ENCODE results near the gene AGGF1. TPM values are rescaled to one million over a fixed set of nuclear protein-coding genes. Genes with fewer than 3 reads are reported as not detected.

The AGGF1 gene
- total and polyA plus RNA-seq, 7 donors = 8.4 to 21.8 (median 16.3) TPM

DNA sequence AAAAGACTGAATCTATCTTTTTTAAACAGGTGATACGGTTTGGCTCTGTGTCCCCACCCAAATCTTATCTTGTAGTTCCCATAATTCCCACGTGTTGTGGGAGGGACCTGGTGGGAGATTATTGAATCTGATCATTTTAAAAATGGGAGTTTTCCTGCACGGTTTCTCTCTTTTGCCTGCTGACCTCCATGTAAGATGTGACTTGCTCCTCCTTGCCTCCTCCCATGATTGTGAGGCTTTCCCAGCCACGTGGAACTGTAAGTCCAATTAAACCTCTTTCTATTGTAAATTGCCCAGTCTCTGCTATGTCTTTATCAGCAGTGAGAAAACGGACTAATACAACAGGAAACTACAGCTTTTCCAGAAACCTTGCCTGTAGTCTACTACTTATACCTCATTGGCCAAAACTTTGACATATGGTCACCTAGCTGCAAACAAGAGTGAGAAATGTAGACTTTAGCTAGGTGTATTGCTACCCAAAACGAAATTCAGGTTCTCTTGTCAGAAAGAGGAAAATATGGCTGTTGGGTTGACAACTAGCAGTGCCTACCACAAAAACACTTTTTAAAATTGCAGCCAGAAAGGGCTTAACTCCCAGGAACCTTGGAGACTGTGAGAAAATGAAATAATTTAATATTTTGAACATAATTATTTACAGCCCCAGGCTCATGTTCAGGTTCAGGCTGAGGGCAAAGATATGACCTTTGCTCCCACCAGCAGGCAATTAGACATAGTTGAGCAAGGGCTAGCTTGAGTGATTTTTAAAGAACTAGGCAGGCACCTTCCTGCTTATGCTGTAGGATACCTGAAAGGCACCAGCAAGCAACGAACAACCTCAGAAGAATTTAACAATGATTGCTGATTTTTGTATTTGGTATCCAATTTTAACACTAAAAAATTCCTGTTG lies 7.4 kb upstream of the AGGF1 start:
- DNase-seq = no peak
- Histone ChIP-seq H3K4me3 (no peak overlapping the region), H3K27ac (no peak overlapping the region), H3K4me1 (no peaks in the 10 kb centered on the region), H3K9me3 (no peaks in the 10 kb centered on the region), H3K36me3 (no peaks in the 10 kb centered on the region), H3K27me3 (no peaks in the 10 kb centered on the region)
- WGBS, 2 donors = 49 to 62% methylated on average over 7 of the region's 7 CpGs
- intact Hi-C loops (cut with DNase I) = no loop called here
- no peak for TF ChIP-seq POLR2AphosphoS5 (IDR thresholded peaks at IDR 0.05)
- no peak for TF ChIP-seq POLR2A (IDR thresholded peaks at IDR 0.05)
- TF ChIP-seq, protein P1, sequence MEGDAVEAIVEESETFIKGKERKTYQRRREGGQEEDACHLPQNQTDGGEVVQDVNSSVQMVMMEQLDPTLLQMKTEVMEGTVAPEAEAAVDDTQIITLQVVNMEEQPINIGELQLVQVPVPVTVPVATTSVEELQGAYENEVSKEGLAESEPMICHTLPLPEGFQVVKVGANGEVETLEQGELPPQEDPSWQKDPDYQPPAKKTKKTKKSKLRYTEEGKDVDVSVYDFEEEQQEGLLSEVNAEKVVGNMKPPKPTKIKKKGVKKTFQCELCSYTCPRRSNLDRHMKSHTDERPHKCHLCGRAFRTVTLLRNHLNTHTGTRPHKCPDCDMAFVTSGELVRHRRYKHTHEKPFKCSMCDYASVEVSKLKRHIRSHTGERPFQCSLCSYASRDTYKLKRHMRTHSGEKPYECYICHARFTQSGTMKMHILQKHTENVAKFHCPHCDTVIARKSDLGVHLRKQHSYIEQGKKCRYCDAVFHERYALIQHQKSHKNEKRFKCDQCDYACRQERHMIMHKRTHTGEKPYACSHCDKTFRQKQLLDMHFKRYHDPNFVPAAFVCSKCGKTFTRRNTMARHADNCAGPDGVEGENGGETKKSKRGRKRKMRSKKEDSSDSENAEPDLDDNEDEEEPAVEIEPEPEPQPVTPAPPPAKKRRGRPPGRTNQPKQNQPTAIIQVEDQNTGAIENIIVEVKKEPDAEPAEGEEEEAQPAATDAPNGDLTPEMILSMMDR (IDR thresholded peaks at IDR 0.05) = no peak
- no peak for TF ChIP-seq EP300 (IDR thresholded peaks at IDR 0.05)

DNA sequence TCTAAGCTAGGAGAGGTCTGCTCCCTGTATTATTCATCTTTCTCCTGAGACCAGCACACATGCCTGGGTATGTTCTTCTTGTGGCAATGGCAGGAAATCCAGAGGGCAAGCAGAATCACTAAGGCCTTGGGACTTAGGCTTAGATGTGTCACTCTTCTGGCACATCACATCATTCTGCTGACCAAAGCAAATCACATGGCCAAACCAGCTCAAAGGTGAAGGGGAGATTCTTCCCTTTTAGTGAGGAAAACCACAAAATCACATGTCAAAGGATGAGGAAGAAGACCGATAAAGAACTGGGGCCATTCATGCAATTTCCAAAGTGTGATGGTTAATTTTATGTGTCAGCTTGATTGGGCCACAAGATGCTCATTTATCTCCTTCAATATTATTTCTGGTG lies 5.7 kb upstream of the AGGF1 start:
- Histone ChIP-seq H3K27ac (no peak overlapping the region), H3K36me3 (no peaks in the 10 kb centered on the region), H3K9me3 (no peaks in the 10 kb centered on the region), H3K4me3 (no peak overlapping the region), H3K4me1 (peaks cover 0 to 2% (median under 1%) of the 10 kb centered on the region in 4 donors), H3K27me3 (no peaks in the 10 kb centered on the region)
- TF ChIP-seq POLR2A (IDR thresholded peaks at IDR 0.05) (no peak), POLR2AphosphoS5 (IDR thresholded peaks at IDR 0.05) (no peak), EP300 (IDR thresholded peaks at IDR 0.05) (no peak)
- TF ChIP-seq, protein P1 (IDR thresholded peaks at IDR 0.05) = no peak
- no peak for DNase-seq
- WGBS, 2 donors = 60 to 88% methylated on average over 1 of the region's 1 CpG
- intact Hi-C loops (cut with DNase I) = no loop called here

DNA sequence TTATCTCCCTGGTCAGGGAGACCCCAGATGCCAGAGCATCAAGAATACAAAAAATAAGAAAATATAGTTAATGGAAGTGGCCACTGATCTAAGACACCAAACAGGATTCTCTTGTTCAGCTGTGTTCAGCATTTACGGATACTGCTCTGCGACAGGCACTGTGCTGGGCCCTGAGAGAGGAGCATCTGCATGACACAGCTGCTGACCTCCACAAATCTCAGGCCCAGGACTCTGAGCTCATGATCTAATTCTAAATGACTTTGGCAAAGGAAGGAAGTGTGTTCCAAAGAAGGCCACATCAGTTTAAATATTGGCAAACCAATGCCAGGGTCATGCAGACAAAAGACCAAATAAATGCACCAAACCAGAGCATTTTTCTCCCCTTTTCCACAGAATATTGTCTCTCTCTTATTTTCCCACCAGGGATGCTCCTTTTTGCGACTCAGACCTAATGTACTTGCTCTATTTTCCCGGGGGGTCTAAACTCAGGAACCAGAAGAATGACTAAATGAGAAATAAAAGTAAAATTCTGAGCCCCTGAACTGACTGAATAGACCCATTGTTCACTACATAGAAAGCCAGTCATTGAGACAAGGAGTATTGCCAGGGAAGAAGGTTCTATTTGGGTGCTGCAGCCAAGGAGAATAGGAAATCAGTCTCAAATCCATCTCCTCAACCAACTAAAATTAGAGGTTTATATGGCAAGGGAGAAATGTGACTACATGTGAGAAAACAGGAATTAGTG lies 1.4 kb upstream of the AGGF1 start:
- intact Hi-C loops (cut with DNase I) = no loop called here
- no peak overlapping the region for H3K4me3 ChIP-seq
- no peaks in the 10 kb centered on the region for H3K27me3 ChIP-seq
- WGBS, 2 donors = 96 to 98% methylated on average over 4 of the region's 4 CpGs
- H3K27ac ChIP-seq = no peak overlapping the region
- H3K36me3 ChIP-seq = no peaks in the 10 kb centered on the region
- no peak for DNase-seq
- H3K9me3 ChIP-seq = no peaks in the 10 kb centered on the region
- peaks cover 0 to 18% (median 14%) of the 10 kb centered on the region in 4 donors for H3K4me1 ChIP-seq
- TF ChIP-seq POLR2A (IDR thresholded peaks at IDR 0.05) (no peak), EP300 (IDR thresholded peaks at IDR 0.05) (no peak), POLR2AphosphoS5 (IDR thresholded peaks at IDR 0.05) (no peak)
- TF ChIP-seq, protein P1 (IDR thresholded peaks at IDR 0.05) = no peak

DNA sequence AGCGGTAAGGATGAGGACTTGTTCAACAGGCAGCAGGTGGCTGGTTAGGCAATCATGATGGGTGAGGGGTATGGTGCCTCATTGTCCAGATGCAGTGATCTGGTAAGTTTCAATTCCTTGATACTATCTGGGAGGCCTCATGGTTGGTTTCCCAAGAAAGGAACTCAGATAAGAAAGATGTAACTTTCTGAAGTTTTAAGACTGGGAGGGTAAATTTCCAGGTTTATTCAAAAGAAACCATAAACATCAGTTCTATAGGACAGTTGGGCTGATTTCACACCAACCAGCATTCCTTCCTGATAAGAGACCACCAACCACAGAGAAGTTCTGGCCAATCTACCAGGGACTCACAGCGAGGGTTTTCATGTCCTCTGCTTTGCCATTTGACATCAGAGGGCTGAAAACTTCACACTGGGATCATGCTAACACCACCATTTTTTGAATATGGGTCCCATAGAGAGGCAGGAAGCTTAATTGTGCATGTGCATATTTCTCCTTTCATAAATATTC lies 773 bp upstream of the AGGF1 start:
- H3K27ac ChIP-seq = peak overlapping the region; percentile 85 to 95 (median 90)
- 96 to 98% methylated on average over 2 of the region's 2 CpGs for WGBS, 2 donors
- no peaks in the 10 kb centered on the region for H3K9me3 ChIP-seq
- TF ChIP-seq EP300 (IDR thresholded peaks at IDR 0.05) (no peak), POLR2AphosphoS5 (IDR thresholded peaks at IDR 0.05) (no peak), POLR2A (IDR thresholded peaks at IDR 0.05) (no peak)
- TF ChIP-seq, protein P1 (IDR thresholded peaks at IDR 0.05) = no peak
- no peak for DNase-seq
- intact Hi-C loops (cut with DNase I) = no loop called here
- peaks cover 0 to 18% (median 14%) of the 10 kb centered on the region in 4 donors for H3K4me1 ChIP-seq
- peaks cover 0 to 3% (median 0%) of the 10 kb centered on the region in 4 donors for H3K36me3 ChIP-seq
- H3K4me3 ChIP-seq = peak overlapping the region; percentile 77 to 94 (median 88)
- H3K27me3 ChIP-seq = no peaks in the 10 kb centered on the region
